DOHH2 (cell line): ENCODE measurements around the gene IMMP2L.
"Not testable (repeated sequence)": the region's sequence is repeated elsewhere in the genome, so short reads cannot be mapped to it uniquely, and the experiment has no call there.

Source experiments
- EZH2phosphoT487 ChIP-seq: fragments of 200-600 bp; sonication (generic); IDR thresholded peaks from 2 replicates; pipeline ENCODE4 v1.6.1; 2017; ENCODE audit warnings: borderline replicate concordance, mild to moderate bottlenecking, antibody characterized with exemption, low read length, moderate library complexity, mixed read lengths
- TF ChIP-seq, protein P1 (sequence below): fragments of 200-600 bp; sonication (generic); IDR thresholded peaks from one replicate; pipeline ENCODE4 v1.5.1; 2014; ENCODE audit warnings: antibody characterized with exemption, mild to moderate bottlenecking, low read depth, low read length; ENCODE audit not compliant: poor library complexity, severe bottlenecking

DNA sequence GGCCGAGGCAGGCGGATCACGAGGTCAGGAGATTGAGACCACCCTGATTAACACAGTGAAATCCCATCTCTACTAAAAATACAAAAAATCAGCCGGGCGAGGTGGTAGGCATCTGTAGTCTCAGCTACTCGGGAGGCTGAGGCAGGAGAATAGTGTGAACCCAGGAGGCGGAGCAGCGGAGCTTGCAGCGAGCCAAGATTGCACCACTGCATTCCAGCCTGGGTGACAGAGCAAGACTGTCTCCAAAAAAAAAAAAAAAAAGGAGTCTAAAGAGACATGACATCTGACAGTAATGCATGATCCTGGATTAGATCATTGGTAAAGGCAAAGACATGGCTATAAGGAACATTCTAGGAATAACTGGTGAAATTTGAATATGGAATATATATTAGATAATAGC is 489.6 kb downstream of the IMMP2L start:
- not testable (repeated sequence) for TF ChIP-seq EZH2phosphoT487
- TF ChIP-seq, protein P1, sequence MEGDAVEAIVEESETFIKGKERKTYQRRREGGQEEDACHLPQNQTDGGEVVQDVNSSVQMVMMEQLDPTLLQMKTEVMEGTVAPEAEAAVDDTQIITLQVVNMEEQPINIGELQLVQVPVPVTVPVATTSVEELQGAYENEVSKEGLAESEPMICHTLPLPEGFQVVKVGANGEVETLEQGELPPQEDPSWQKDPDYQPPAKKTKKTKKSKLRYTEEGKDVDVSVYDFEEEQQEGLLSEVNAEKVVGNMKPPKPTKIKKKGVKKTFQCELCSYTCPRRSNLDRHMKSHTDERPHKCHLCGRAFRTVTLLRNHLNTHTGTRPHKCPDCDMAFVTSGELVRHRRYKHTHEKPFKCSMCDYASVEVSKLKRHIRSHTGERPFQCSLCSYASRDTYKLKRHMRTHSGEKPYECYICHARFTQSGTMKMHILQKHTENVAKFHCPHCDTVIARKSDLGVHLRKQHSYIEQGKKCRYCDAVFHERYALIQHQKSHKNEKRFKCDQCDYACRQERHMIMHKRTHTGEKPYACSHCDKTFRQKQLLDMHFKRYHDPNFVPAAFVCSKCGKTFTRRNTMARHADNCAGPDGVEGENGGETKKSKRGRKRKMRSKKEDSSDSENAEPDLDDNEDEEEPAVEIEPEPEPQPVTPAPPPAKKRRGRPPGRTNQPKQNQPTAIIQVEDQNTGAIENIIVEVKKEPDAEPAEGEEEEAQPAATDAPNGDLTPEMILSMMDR: not testable (repeated sequence)
